Urothelium cell line (cell line): ENCODE data around the gene PBX1.

Experiments
- DNase-seq: peaks from one replicate; pipeline ENCODE4 v3.0.0; 2011; ENCODE audit warnings: low spot score, mixed read lengths
- FAIRE-seq: peaks from 2 replicates; lab custom pipeline; 2011; peaks lifted over from hg19 to GRCh38; lab: Jason Lieb, UNC

PBX1 gene

DNA sequence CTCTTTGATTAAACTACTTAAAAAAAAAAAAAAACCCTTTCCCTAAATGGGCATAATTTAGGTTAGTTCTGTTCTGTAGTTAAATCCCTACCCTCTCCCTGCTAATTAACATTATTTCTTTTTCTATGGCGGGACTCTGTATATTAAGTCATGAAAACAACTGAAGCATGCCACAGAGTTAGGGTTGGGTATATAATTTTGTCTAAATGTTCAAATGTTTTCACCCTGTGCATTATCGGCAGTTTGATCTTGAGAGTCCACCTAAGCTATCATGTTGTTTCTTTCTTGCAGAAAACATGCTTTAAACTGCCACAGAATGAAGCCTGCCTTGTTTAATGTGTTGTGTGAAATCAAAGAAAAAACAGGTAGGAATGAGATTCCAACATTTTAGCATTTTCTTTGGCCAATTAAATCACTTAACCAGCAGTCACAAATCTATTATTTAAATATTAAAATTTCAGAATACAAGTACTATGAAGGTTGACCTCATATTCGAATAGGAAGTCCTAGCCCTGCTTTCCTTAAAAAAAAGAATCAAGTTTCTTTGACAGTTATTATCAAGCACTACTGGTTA is 4.0 kb downstream of the PBX1 start:
- FAIRE-seq (no peak), DNase-seq (no peak)

DNA sequence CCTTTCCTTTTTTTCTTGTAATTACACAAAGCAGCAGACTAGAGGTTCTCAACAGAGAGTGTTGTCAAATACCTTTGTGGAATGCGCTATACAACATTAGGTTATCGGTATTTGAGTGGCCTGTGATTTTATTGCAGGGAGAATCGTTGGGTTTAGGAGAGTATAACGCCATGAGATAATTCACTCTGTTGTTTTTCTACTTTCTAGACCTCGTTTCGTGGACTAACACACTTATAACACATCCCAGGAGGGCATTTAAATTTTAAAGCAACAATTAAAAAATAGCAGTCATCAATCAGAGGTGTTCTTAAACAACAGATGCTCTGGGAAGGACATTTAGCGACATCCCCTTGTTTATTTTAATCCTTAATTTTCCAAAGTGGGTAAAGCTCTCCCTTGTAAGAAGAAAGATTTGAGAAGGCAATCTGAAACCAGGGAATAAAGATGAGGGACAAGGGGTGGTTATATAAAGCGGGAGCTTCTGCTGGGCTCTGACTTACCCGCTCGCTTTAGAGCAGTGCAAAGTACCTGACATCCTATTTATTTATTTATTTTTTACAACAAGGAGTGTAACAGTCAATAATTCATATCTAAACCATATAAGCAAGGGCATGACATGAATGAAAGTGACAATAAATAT is 4.9 kb downstream of the PBX1 start:
- no peak for FAIRE-seq
- no peak for DNase-seq

DNA sequence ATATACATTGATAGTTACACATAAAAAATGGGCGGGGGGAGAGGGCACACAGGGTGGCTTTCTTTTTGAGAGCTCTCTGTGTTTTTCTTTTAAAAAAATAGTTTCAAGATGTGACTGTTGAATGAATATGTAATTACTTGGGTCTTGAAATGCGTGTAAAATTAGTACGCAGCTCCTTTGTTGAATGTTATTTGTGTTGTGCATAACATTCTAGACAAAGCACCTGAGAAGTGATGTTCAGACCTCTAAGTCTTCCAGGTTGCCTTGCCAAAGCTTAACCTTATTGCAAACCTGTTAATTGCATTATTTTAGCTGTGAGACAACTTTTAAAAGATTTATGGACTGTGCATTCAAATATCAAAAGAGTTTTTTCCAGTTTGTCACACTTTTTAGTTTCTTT is 5.4 kb downstream of the PBX1 start:
- FAIRE-seq: no peak
- DNase-seq: no peak

GRCh38 chr1:164565357-164565756 is 6.4 kb downstream of the PBX1 start:
- no peak for DNase-seq

DNA sequence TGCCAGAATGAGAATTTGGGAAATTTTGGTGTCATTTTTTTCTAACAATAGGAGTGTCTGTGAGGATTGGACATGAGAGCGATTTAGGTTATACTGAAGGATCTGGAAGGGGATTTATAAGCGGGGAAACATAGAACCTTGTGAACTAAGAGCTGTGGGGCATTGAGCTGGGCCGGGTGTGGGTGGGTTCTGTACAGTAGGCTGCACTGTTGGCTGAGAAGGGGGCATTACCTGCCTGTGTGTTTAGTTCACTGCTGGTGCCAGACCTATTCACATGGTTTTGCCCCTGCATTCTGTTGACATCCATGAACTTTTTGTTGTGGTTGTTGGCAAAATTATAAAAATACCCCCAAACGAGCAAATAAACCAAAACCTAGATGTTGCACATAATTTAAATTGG is 8.8 kb downstream of the PBX1 start:
- DNase-seq: no peak
- no peak for FAIRE-seq

More at GRCh38 chr1:164565357-164565756, 6.4 kb downstream of the PBX1 start:
- FAIRE-seq: no peak

DNA sequence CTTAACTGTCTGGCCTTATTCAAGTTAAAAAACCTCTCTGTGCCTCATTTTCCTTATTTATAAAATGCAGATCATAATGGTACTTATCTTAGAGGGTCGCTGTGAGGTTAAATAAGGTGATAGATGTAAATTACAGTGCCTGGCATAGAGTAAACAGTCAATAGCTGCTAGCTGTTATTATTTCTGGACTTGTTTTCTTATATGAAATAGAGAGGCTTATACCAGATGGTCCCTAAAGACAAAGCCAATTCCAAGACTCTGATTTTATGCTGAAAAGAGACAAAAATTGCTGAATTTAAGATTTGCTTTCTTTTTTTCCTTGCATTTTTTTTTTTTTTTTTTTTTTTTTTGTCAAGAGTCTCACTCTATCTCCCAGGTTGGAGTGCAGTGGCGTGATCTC is 10.3 kb downstream of the PBX1 start:
- FAIRE-seq (no peak), DNase-seq (no peak)

GRCh38 chr1:164569866-164570265 is 10.9 kb downstream of the PBX1 start:
- DNase-seq (no peak), FAIRE-seq (no peak)

DNA sequence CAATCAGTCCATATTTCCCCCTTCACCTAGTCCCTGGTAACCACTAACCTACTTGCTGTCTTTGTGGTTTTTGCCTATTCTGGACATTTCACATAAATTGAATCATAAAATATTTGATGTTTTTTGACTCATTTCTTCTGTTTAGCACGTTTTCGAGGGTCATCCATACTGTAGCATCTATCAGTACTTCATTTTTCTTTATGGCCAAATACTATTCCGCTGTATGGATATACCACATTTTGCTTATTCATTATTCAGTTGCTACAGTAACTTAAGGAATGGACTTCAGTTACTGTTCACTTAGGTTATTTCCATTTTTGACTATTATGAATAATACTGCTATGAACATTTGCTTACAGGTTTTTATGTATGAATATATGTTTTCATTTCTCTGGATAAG is 12.3 kb downstream of the PBX1 start:
- FAIRE-seq (no peak), DNase-seq (no peak)

- FAIRE-seq (no peak), DNase-seq (no peak)
Measured at GRCh38 chr1:164575356-164575886, 16.4 kb downstream of the PBX1 start.

GRCh38 chr1:164576291-164577271 is 17.6 kb downstream of the PBX1 start:
- DNase-seq: no peak
- no peak for FAIRE-seq

- DNase-seq: no peak
Measured at GRCh38 chr1:164577291-164577690, 18.3 kb downstream of the PBX1 start.

GRCh38 chr1:164578479-164579200 is 19.7 kb downstream of the PBX1 start:
- FAIRE-seq: no peak
- no peak for DNase-seq

More at GRCh38 chr1:164577291-164577690, 18.3 kb downstream of the PBX1 start:
- FAIRE-seq: no peak

DNA sequence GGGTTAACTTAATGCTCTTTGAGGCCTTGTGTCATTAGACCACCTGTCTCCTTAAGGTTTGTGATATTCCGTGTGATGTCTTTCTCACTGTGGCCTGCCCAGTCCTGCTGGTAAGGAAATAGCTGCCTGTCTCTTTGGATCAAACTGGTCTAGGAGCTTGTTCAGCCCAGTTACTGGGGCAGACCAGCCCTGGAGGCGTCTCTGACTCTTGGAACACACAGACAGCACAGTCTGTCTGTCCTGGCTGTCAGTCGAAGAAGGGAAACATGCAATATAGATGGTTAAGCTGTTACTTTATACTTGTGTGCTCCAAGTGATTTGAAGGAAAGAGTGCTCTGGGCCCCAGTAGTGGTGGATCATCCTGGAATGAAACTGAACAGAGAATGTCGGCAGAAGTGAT is 20.4 kb downstream of the PBX1 start:
- FAIRE-seq (no peak), DNase-seq (no peak)

DNA sequence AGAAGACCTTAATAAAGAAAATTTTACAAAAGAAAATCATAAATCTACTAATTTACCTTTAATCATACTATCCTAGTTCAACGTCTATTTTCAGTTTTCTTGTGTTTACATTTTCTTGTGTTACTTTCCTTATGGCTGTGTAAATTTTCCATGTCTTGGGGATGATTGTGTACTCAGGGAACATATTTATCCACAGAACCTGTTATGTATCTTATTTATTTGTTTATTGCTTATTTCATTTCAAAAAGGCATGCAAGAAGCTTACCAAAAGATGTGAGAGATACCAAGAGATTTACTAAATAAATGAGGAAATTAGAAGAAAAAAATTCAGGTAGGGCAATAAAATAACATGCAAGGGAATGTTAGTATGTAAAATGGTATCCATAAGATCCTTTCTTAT is 22.8 kb downstream of the PBX1 start:
- DNase-seq: no peak
- FAIRE-seq: no peak

GRCh38 chr1:164583196-164583595 is 24.2 kb downstream of the PBX1 start:
- FAIRE-seq: no peak

GRCh38 chr1:164583835-164584539 is 25.0 kb downstream of the PBX1 start:
- FAIRE-seq: no peak
- no peak for DNase-seq

More at GRCh38 chr1:164583196-164583595, 24.2 kb downstream of the PBX1 start:
- DNase-seq: no peak

DNA sequence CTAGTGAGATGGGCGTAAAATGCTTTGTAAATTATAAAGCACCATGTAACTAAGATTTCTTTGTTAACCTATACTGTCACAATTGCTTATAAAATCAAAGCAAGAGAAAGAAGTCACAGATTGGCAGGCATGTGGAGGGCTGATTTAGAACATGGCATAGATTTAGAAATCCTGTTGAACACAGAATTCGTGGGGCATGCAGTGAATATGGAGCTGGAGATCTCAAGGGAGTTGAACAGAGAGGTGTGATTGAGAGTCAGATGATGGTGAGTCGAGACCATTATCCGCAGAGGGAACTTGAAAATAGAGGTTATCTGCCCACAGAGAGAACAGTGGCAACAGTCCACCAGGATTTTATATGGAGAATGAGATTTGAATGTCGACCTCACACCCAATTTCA is 27.6 kb downstream of the PBX1 start:
- DNase-seq (no peak), FAIRE-seq (no peak)

- FAIRE-seq (no peak), DNase-seq (no peak)
Measured at GRCh38 chr1:164587617-164588501, 28.9 kb downstream of the PBX1 start.
